Activated CD4-positive, CD25-positive, alpha-beta regulatory T cell treated with anti-CD3 and anti-CD28 coated beads, Interleukin-2, amount 50 U/mL, for 24 hours (primary cell): ENCODE data around the gene CEP112.

ENCODE experiments used
- ATAC-seq, 2 donors: fragments of 150-1000 bp; cut with Tn5 transposase; one replicate each; pipeline ENCODE4 v1.10.0; 2021; ENCODE audit warnings: mild to moderate bottlenecking in 1 of 2, moderate library complexity in 1 of 2

The CEP112 gene

DNA sequence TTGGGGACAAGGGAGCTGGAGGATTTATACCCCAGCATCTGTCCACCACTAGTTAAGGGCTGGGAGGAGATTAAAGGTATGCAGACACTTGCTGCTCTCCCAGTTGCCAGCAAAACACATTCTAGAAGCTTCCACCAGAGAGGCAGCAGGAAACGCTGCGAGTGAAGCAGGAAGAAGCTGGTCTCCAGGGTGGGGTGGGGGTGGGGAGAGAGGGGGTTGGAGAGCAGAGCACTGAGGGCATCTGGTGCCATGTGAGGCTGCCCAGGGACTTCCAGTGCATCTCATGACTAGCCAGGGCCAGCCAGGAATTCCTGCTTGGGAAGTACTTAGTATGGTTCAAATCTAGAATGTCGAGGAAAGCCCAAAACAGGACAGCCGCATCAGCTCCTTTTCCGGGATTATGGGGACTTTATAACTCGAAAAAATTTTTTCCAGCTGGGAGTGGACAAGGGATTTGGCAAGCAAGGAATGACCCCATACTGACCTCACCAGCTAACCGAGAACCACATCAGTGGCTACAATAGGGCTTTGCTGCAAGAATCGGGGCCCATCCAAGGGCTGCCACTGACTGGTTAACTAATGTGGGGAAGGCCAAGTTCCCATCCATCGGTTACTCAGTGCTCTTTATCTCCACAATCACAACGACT lies 604.3 kb downstream of the CEP112 start:
- no peak for ATAC-seq

- ATAC-seq, result no peak
Measured at GRCh38 chr17:65586899-65587298, 605.0 kb downstream of the CEP112 start.
